Fibroblast of the aortic adventitia (primary cell): ENCODE measurements around the gene SHC4. TPM values are rescaled to one million over a fixed set of nuclear protein-coding genes. Genes with fewer than 3 reads are reported as not detected.

Source experiments
- DNase-seq: peaks from one replicate; pipeline ENCODE4 v3.0.0-alpha.2; 2010; ENCODE audit warnings: low read depth
- H3K4me3 ChIP-seq: 2 replicates; pipeline ENCODE4 v1.5.1; 2011; ENCODE audit warnings: low read depth, mild to moderate bottlenecking, control low read depth, low read length, moderate library complexity
- total RNA-seq: library from RNA; depleted of rRNA; stranded (reverse); fragments of >200 nt; gene quantifications from 2 replicates; pipeline ENCODE4 v1.2.3, GENCODE V29; 2012; ENCODE audit warnings: low replicate concordance
- TF ChIP-seq, protein P1 (sequence below): IDR thresholded peaks from 2 replicates; pipeline ENCODE4 v1.5.1; 2011; ENCODE audit warnings: mild to moderate bottlenecking, low read length, control low read depth, inconsistent platforms; ENCODE audit not compliant: insufficient read depth

The SHC4 gene
- total RNA-seq, 1 donor: 2.2 TPM

DNA sequence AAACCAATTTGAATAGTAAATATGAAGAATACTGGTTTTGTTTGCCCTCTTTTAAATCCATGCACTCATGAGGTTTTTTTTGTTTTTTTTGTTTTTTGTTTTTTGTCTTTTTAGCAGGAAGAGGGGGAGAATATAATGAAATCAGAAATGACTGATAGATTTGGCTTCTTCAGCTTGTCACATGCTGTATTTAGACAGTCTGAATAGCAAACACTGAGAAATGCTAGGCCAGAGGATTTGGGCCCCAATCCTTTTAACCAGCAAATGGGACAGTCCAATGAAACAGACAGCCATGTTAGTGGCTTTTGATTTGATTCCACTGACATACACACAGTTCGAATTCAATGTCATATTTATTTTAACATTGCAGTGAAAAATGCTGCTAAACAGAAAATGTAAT, 138.6 kb downstream of the SHC4 start:
- TF ChIP-seq, protein P1, sequence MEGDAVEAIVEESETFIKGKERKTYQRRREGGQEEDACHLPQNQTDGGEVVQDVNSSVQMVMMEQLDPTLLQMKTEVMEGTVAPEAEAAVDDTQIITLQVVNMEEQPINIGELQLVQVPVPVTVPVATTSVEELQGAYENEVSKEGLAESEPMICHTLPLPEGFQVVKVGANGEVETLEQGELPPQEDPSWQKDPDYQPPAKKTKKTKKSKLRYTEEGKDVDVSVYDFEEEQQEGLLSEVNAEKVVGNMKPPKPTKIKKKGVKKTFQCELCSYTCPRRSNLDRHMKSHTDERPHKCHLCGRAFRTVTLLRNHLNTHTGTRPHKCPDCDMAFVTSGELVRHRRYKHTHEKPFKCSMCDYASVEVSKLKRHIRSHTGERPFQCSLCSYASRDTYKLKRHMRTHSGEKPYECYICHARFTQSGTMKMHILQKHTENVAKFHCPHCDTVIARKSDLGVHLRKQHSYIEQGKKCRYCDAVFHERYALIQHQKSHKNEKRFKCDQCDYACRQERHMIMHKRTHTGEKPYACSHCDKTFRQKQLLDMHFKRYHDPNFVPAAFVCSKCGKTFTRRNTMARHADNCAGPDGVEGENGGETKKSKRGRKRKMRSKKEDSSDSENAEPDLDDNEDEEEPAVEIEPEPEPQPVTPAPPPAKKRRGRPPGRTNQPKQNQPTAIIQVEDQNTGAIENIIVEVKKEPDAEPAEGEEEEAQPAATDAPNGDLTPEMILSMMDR: no peak
- DNase-seq: no peak
- H3K4me3 ChIP-seq: no peak overlapping the region

DNA sequence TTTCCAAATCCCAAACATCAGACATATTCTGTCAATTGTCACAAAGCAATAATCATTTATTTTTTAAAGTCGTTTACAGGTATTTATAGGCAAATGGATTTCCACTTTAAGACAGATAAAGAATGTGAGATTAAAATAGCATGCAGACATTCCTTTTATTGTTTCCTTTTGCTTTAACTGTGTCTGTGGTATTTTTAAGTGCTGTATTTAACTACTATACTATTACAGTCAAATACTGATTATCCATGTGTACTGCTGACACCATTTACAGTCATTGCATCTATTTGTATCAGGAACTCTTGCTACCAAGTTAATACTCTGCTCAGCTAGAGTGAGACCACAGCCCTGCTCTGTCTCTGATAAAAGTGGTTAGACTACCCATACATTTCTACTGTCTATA, 140.0 kb downstream of the SHC4 start:
- H3K4me3 ChIP-seq: no peak overlapping the region
- no peak for DNase-seq
- TF ChIP-seq, protein P1: no peak

DNA sequence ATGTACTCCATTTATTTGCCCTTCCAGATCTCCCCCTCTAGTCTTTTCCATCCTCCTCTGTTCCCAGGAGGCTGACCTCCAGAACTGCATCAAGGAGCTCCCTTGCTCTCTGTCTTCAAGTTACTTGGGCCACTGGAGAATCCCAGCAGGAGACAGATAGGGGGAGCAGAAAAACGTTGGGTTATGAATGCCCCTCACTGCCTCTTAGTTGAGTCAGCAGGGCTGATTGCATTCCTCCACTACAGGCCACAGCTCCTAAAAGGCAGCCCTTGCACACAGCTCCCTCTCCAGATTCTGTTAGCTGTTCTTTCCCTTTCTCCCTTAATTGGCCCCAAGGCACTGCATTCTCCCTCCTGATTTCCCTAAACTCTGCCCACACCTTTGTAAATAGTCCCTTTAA, 140.5 kb downstream of the SHC4 start:
- DNase-seq: no peak
- TF ChIP-seq, protein P1: no peak
- H3K4me3 ChIP-seq: no peak overlapping the region

DNA sequence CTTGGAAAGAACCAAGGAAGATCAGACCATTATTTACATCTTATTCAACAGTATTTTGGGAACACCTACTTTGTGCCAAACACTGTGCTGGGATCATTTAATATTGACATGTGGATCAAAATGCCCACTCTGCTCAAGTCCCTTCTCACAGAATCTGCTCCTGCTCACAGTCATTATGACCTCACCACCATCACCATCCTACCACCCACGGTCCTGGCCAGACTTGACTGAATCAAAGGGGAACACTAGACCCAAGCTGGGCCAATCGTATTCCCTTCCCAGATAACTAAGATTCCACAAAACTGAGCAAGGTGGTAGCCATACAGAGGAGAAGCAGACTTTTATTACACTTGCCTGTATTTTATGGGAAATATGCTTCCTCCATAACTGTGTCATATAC, 149.4 kb downstream of the SHC4 start:
- DNase-seq: no peak
- no peak overlapping the region for H3K4me3 ChIP-seq
- TF ChIP-seq, protein P1: no peak

DNA sequence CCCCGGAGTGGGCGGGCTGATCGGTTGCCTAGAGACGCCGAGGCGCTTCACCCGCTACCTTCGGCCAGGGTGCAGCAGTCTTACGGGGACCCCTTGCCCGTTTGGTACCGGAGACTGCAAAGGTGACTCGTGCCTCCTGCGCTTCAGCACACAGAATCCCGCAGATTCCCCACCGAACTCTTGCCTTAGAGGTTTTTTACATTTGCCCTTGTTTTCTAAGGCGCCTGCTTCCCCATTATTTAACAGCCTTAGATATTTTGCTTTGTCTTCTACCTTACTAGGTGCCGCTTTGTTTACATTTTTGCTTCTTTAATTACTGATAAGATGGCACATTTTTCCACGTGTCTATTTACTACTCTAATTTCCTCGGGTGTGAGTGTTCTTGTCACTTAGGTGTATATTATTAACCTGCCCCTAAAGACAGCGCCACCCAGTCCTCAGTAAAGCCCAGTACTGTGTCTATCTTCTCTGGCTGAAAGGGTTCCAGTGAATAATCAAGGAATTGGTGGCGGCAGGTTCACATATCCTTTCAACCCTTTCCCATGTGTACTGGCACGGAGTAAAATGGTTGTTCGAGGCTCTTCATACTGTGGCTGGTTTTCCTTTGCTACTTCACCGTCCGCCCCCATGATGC, 152.3 kb downstream of the SHC4 start:
- TF ChIP-seq, protein P1: no peak
- no peak for DNase-seq
- peak overlapping the region; percentile 84 for H3K4me3 ChIP-seq

DNA sequence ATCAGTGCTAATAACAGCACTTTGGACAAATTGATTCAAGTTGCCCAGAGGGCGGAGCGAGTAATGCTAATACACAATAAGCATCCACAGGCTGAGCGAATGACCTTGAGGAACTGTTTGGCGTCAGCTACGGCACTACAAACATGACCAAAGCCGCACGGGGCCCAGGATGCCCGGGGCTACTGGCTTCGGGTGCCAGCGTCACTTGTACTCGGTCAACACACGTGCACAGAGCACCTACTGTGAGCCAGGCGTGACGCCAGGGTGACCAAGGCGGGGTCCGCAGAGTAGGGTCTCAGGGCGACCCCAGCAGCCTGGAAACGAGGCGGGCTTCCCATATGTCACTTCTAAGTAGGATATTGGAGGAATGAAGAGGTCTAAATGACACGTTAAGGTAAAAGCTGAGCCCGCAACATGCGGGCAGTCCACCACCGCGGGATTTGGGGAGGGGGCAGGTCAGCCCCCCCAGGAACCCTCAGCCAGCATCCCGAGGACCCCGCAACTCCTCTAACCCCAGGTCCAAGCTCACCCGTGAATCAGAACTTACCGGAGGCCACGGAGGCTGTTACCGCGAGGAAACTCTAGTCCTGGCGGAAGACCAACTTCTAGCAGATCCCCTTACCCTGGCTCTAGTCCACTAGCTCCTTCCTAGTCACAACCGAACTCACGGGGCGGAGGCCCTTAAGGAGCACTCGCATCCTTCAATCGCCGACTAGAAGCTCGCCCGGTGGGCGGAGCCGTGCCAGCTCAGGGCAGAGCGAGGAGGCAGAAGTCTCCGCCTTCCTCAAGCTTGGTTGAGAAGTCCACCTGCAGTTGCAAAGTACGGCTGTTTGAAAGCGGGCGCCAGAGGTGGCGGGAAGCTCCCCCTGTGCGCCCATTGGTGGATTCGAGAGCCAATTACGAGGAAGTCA, 153.1 kb downstream of the SHC4 start, which contains the start of gene CEP152:
Gene CEP152, minus strand, starts transcription at position 656 of the 911 bp plus-strand sequence. CDS start 5,420 bp downstream, outside the sequence.
- DNase-seq: peak; percentile 99
- TF ChIP-seq, protein P1: no peak
- peak within 1 kb of the TSS; percentile 84 for H3K4me3 ChIP-seq
